ELF-1 (cell line): ENCODE measurements around the gene PTPMT1.

ENCODE experiments used
- DNase-seq: peaks from one replicate; pipeline ENCODE4 v3.0.0-alpha.2; 2016; ENCODE audit warnings: low read depth, low spot score

PTPMT1 gene

GRCh38 chr11:47607380-47607779 is 42.0 kb downstream of the PTPMT1 start:
- peak; percentile 56 for DNase-seq

- no peak for DNase-seq
These were observed 44.3 kb downstream of the PTPMT1 start for GRCh38 chr11:47609675-47610074.

- no peak for DNase-seq
These were observed 46.0 kb downstream of the PTPMT1 start for GRCh38 chr11:47611348-47611794.

GRCh38 chr11:47615249-47615648 is 49.9 kb downstream of the PTPMT1 start:
- DNase-seq, result no peak

GRCh38 chr11:47616726-47617416 is 51.5 kb downstream of the PTPMT1 start:
- peak; percentile 54 for DNase-seq

DNA sequence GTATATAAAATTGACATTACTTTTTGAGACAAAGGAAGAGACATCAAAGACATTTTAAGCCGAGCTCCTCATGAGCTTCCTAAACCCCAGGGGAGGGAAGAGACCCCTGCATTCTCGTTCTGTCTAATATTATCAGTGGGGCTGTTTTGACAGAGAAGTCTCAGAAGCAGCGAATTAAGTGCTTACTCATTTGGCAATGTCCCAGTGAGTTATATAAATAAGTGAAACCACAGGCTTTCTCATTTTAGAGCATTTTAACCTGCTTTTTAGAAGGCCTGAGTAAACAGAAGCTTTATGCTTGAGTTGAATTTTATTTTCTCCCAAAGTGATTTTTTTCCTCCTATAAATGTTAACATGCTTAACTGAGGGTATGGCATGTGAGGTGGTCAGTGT is 52.0 kb downstream of the PTPMT1 start:
- DNase-seq, result no peak

DNA sequence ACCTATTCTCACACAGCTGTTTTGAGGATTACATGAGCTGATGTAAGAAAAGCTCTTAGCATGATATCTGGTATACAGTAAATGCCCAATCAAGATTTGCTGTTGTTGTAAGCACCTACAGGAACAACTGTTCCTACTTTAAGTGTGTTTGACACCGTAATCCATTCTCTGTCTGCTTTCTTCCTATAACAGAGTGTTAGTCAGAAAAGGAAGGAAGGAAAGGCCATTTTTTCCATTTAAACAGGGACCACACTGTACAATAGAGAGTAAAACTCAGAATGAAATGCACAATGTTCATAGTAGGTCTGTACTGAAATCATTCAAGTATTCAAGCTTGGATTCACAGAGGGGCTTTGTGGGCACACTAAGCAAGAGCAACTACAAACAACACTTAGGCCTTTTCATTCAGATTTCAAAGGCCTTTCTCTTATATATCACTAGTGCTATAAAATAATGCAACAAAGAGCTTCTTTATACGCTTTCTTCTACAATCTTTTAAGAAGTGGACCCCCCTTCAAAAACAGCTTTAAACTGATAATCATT is 55.5 kb downstream of the PTPMT1 start:
- DNase-seq, result no peak
